GM12865 (cell line): ENCODE measurements around the gene HDAC9.

Experiments used
- DNase-seq: peaks from one replicate; pipeline ENCODE4 v3.0.0; 2010; ENCODE audit warnings: low read depth
- H3K4me3 ChIP-seq: 2 replicates; pipeline ENCODE4 v1.5.1; 2011; ENCODE audit warnings: mild to moderate bottlenecking, low read depth, low read length, control low read depth
- TF ChIP-seq, protein P1 (sequence below): IDR thresholded peaks from 2 replicates; pipeline ENCODE4 v1.5.1; 2011; ENCODE audit warnings: low read length, control low read depth, low read depth, inconsistent platforms; ENCODE audit not compliant: insufficient read depth; ENCODE audit errors: missing control alignments

Gene HDAC9

DNA sequence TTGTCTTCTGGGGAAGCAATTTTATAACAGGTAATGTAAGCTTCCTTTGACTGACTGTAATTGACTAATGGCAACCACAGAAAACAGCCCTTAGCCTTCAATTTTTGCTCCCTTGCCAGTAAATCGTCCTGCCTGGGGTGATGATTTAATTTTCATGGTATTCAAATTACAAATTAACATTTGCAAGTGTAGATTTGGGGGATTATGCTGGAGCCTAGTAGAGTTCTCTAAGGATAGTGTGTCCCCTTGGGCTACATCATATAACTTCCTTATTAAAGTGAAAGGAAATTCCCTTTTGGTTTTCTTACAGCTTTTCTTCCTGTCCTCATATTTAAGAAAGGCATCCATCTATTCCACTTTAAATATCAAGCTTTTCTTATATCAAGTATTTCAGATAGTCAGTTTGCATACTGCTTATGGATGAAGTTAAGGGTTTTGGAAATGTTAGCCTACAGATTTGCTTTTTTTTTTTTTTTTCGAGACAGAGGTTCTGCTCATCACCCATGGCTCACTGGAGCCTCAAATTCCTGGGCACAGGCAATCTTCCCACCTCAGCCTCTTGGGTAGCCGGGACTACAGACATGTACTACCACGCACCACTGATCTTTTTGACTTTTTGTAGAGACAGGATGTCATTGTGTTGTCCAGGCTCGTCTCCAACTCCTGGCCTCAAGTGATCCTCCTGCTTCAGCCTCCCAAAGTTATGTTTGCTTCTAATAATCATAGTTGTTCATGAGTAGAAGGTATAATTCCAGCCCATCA lies 35.9 kb upstream of the HDAC9 start:
- DNase-seq, result no peak
- TF ChIP-seq, protein P1, sequence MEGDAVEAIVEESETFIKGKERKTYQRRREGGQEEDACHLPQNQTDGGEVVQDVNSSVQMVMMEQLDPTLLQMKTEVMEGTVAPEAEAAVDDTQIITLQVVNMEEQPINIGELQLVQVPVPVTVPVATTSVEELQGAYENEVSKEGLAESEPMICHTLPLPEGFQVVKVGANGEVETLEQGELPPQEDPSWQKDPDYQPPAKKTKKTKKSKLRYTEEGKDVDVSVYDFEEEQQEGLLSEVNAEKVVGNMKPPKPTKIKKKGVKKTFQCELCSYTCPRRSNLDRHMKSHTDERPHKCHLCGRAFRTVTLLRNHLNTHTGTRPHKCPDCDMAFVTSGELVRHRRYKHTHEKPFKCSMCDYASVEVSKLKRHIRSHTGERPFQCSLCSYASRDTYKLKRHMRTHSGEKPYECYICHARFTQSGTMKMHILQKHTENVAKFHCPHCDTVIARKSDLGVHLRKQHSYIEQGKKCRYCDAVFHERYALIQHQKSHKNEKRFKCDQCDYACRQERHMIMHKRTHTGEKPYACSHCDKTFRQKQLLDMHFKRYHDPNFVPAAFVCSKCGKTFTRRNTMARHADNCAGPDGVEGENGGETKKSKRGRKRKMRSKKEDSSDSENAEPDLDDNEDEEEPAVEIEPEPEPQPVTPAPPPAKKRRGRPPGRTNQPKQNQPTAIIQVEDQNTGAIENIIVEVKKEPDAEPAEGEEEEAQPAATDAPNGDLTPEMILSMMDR, result no peak
- H3K4me3 ChIP-seq, result no peak overlapping the region

DNA sequence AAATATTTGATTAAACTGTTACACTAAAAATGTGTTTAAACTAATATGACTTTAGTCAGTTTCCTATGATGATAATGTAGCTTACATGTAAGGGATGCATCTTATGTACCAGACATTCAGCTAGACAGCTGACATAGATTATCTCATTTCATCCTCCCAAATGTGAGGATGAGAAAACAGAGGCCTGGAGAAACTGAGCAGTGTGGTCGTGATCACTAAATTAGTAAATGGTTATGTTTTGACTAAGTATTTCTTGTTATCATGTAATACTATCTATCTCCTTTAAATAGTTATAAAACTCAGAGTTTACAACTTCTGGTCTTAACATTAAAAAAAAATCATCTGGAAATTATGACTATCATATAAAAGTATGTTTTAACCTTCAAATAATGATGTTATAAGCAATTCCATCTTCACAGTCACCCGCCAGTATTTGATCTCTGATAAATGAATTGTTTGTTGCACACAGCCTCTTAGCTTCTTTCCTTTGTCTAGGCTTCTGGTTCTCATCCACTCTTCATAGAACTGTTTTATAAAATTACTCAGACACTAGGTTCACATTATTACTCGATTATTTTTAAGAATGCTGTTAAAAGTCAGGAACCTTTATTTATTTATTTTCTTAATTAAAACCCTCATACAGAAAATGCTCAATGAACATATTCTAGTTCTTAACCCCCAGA lies 33.6 kb upstream of the HDAC9 start:
- H3K4me3 ChIP-seq, result no peak overlapping the region
- DNase-seq, result peak; percentile 26
- TF ChIP-seq, protein P1, result no peak

DNA sequence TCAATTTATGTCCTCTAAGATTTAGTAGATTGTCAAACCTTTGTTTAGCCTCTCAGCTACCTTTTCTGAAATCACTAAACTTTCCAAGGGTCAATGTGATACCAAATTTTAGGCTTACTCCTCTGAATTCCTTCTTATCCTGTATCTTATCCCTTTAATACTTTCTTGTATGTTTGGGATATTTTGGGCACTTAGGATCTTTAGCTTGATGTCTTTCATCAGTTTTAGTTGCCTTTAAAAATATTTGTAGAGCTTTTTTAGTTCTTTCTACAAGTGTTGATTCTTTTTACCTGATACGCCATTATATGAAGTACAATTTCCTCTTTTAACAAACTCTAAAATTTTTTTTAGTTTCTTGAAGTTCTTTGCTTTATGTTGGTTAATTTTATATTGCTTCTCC lies 30.7 kb upstream of the HDAC9 start:
- TF ChIP-seq, protein P1, result no peak
- DNase-seq, result no peak
- no peak overlapping the region for H3K4me3 ChIP-seq

DNA sequence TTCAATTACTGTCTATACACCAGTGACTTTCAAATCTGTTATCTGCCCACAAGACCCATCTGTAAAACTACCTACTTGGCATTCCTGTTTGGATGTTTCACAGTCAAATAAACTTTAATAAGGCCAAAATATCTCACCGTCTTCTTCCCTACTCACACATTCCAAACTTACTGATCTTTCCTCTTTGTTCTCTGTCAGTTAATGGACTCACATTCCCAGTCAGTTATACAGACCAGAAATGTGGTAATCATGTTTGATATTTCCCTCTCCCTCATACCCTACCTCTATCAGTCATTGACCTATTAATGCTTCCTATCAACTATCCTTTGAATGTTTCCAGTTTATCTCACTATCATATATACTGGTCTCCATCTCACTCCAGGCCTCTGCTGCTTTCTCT lies 28.5 kb upstream of the HDAC9 start:
- no peak overlapping the region for H3K4me3 ChIP-seq
- TF ChIP-seq, protein P1, result no peak
- no peak for DNase-seq

DNA sequence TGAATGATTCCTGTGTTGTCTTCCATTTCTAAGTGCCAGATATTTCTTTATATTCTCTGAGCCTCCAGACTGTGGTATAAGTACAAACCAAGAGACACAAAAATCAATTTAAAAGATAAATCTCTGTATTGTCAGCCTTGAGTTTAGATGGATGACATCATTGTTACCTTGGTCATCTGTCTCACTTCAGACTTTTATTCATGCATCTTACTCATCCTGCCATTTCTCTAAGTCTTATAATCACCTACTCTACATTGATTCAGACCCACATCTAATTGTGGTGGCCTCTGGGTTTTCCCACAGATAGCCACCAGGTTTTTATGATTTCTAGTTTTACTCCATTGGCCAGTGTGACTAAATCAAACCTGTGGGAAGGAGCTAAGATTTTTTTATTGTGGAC lies 26.8 kb upstream of the HDAC9 start:
- no peak for DNase-seq
- TF ChIP-seq, protein P1, result no peak
- H3K4me3 ChIP-seq, result no peak overlapping the region

DNA sequence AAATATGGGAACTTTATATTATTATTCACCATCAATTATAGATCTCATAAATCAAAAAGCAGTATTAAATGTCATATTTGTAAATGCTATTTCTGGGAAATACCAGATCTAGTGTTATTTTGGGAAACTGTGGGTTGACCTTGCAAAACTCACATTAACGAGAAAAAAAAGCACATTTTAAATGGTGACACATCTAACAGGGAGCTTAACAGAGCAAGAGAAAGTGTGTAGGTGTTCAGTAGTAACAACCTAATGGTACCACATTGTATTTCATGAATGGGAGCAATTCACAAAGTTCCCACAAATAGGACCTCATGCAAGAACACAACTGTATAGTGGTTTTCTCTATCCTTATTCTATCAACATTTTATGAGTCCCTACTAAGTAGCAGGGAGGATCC lies 26.2 kb upstream of the HDAC9 start:
- no peak overlapping the region for H3K4me3 ChIP-seq
- DNase-seq, result no peak
- TF ChIP-seq, protein P1, result no peak

DNA sequence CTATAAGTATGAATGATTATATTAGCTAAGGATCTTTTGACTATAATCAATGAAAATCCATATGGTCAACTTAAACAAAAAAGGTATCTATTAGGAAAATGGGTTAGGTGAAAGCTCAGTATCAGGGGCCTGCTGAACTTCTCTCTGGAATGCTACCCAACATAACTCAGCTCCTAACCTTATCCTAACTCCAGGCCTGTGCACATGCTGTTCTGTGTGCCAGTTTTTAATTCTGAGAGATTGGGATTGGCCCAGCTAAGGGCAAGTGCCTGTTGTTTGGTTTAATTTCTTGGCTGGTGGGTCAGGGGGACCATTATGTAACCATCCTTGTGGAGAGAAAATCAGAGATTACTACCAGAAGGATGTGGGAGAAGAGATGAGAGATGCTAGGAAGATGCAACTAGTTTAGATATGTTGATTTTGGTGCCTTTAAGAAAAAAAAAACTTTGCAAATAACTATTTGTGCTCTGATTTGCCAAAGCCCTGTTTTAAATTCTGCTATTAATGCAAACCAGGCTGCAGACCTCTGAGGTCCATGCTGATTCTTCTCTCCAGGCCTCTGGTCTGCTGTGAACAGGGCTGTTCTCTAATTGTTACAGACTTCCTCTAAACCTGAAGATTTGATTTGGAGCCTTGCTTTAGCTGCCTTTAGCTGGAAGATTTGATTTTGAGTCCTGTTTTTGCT lies 23.9 kb upstream of the HDAC9 start:
- TF ChIP-seq, protein P1, result no peak
- H3K4me3 ChIP-seq, result no peak overlapping the region
- no peak for DNase-seq
